Astrocyte (in vitro differentiated cells and primary cell): ENCODE data around the gene ACAD8.

Source experiments
- CTCF ChIP-seq: IDR thresholded peaks from 2 replicates; pipeline ENCODE4 v1.5.1; 2011; ENCODE audit warnings: low read depth, mild to moderate bottlenecking, inconsistent platforms, low read length, moderate library complexity; ENCODE audit not compliant: insufficient read depth
- EZH2 ChIP-seq: IDR thresholded peaks from 2 replicates; pipeline ENCODE4 v1.6.1; 2012; ENCODE audit warnings: mild to moderate bottlenecking, low read length, inconsistent platforms; ENCODE audit not compliant: insufficient read depth

GRCh38 chr11:134223121-134223520 is 30.2 kb upstream of the ACAD8 start:
- TF ChIP-seq CTCF, result no peak
- no peak for TF ChIP-seq EZH2
